ENCODE results near the gene TMEM258.

GRCh38 chr11:61800331-61801281 lies 8.2 kb upstream of the TMEM258 start:
- TF ChIP-seq CTCF (IDR thresholded peaks at IDR 0.05) (no peak), EZH2 (IDR thresholded peaks at IDR 0.05) (no peak)

All from neural progenitor cell (in vitro differentiated cells).